ENCODE measurements around the gene BCOR. TPM values are rescaled to one million over a fixed set of nuclear protein-coding genes. Genes with fewer than 3 reads are reported as not detected.

Gene BCOR
- total and polyA plus RNA-seq, 9 of the 15 experiments (the other 6 are each of a cell fraction or from before 2014, with no cell fraction given), result 27.5 to 113 (median 37.6) TPM

DNA sequence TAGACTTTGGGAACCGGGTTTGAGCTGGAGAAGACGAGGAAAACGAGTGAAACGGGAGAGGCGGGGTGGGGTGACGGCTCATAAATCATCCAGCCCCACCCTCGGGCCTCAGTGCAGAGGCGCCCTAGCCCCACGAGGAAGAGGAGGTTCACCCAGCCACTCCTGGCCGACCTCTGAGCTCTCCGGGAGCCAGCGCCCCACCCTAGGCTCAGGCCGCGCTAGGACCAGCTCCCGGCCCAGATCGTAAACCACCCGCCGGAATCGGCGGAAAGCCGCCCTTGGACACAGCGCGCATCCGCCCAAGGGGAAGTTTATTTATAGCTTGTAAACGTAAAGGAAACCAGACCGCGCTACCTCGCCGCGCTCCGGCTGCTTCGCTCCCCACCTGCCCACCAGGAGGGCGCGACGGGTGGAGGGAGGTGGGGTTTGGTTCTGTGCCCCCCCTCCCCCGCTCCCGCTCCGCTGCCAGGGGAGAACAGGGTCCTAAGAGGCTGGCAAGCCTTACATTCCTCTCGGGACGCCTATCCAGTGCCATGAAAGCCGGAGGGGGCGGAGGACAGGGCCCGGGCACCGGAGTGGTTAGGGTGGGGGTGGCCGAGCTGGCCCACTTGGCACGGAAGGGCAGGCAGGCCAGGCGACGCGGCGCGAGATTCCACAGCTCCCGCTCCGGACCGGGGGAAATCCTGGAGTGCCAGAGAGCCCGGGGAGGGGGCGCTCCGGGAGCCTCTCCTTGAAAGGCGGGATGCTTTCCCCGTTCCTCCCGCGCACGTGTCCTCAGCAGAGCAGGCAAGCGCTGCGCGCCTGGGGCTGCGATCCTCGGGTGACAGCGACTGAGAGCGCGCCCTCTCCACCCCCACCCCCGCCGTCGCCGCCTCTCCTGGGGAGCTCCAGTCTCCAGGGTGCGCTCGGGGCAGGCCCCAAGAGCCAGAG is 84.2 kb downstream of the BCOR start (continued):
- TF ChIP-seq, protein P1, sequence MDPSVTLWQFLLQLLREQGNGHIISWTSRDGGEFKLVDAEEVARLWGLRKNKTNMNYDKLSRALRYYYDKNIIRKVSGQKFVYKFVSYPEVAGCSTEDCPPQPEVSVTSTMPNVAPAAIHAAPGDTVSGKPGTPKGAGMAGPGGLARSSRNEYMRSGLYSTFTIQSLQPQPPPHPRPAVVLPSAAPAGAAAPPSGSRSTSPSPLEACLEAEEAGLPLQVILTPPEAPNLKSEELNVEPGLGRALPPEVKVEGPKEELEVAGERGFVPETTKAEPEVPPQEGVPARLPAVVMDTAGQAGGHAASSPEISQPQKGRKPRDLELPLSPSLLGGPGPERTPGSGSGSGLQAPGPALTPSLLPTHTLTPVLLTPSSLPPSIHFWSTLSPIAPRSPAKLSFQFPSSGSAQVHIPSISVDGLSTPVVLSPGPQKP (CRISPR knock-in tag; IDR thresholded peaks at IDR 0.05), result no peak
- TF ChIP-seq, protein P2, sequence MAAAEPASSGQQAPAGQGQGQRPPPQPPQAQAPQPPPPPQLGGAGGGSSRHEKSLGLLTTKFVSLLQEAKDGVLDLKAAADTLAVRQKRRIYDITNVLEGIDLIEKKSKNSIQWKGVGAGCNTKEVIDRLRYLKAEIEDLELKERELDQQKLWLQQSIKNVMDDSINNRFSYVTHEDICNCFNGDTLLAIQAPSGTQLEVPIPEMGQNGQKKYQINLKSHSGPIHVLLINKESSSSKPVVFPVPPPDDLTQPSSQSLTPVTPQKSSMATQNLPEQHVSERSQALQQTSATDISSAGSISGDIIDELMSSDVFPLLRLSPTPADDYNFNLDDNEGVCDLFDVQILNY (CRISPR knock-in tag; IDR thresholded peaks at IDR 0.05), result no peak
- TF ChIP-seq ZNF740 (CRISPR knock-in tag; IDR thresholded peaks at IDR 0.05) (no peak), ZNF740 (tag; IDR thresholded peaks at IDR 0.05) (no peak), POLR3G (IDR thresholded peaks at IDR 0.05; ENCODE audit: extremely low read depth, insufficient read length, insufficient replicate concordance) (no peak), PURB (CRISPR knock-in tag; IDR thresholded peaks at IDR 0.05; ENCODE audit: low read depth) (no peak), ZBTB9 (CRISPR knock-in tag; IDR thresholded peaks at IDR 0.05) (no peak), ZFP30 (CRISPR knock-in tag; IDR thresholded peaks at IDR 0.05; ENCODE audit: borderline replicate concordance) (no peak), NR2F6 (CRISPR knock-in tag; IDR thresholded peaks at IDR 0.05) (no peak), PPARD (CRISPR knock-in tag; IDR thresholded peaks at IDR 0.05) (no peak), ZNF75A (CRISPR knock-in tag; IDR thresholded peaks at IDR 0.05) (no peak), RBM25 (IDR thresholded peaks at IDR 0.05; ENCODE audit: low read depth, low read length, severe bottlenecking) (no peak), RUNX1 (IDR thresholded peaks at IDR 0.05; ENCODE audit: low read depth) (no peak), CBFB (CRISPR knock-in tag; IDR thresholded peaks at IDR 0.05) (no peak)
- TF ChIP-seq, protein P3, sequence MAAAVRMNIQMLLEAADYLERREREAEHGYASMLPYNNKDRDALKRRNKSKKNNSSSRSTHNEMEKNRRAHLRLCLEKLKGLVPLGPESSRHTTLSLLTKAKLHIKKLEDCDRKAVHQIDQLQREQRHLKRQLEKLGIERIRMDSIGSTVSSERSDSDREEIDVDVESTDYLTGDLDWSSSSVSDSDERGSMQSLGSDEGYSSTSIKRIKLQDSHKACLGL (CRISPR knock-in tag; IDR thresholded peaks at IDR 0.05; ENCODE audit: borderline replicate concordance, poor library complexity, severe bottlenecking), result peak; percentile 18
- TF ChIP-seq, protein P4, sequence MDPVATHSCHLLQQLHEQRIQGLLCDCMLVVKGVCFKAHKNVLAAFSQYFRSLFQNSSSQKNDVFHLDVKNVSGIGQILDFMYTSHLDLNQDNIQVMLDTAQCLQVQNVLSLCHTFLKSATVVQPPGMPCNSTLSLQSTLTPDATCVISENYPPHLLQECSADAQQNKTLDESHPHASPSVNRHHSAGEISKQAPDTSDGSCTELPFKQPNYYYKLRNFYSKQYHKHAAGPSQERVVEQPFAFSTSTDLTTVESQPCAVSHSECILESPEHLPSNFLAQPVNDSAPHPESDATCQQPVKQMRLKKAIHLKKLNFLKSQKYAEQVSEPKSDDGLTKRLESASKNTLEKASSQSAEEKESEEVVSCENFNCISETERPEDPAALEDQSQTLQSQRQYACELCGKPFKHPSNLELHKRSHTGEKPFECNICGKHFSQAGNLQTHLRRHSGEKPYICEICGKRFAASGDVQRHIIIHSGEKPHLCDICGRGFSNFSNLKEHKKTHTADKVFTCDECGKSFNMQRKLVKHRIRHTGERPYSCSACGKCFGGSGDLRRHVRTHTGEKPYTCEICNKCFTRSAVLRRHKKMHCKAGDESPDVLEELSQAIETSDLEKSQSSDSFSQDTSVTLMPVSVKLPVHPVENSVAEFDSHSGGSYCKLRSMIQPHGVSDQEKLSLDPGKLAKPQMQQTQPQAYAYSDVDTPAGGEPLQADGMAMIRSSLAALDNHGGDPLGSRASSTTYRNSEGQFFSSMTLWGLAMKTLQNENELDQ (CRISPR knock-in tag; IDR thresholded peaks at IDR 0.05; ENCODE audit: borderline replicate concordance), result no peak
- TF ChIP-seq, protein P5, sequence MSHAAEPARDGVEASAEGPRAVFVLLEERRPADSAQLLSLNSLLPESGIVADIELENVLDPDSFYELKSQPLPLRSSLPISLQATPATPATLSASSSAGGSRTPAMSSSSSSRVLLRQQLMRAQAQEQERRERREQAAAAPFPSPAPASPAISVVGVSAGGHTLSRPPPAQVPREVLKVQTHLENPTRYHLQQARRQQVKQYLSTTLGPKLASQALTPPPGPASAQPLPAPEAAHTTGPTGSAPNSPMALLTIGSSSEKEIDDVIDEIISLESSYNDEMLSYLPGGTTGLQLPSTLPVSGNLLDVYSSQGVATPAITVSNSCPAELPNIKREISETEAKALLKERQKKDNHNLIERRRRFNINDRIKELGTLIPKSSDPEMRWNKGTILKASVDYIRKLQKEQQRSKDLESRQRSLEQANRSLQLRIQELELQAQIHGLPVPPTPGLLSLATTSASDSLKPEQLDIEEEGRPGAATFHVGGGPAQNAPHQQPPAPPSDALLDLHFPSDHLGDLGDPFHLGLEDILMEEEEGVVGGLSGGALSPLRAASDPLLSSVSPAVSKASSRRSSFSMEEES (CRISPR knock-in tag; IDR thresholded peaks at IDR 0.05), result no peak
